T follicular helper cell (primary cell): ENCODE data around the gene CLCN5.

Experiments used
- DNase-seq: peaks from one replicate; pipeline ENCODE4 v3.0.0-alpha.2; 2020; ENCODE audit warnings: low read depth

The CLCN5 gene

GRCh38 chrX:49932791-49933190 is 10.4 kb downstream of the CLCN5 start:
- no peak for DNase-seq

- DNase-seq, result no peak
Observed at GRCh38 chrX:49934148-49934547, 11.8 kb downstream of the CLCN5 start.

GRCh38 chrX:49934729-49935128 is 12.3 kb downstream of the CLCN5 start:
- no peak for DNase-seq

- no peak for DNase-seq
Observed at GRCh38 chrX:49947781-49948180, 25.4 kb downstream of the CLCN5 start.

- no peak for DNase-seq
Observed at GRCh38 chrX:49949961-49950360, 27.6 kb downstream of the CLCN5 start.

GRCh38 chrX:49951524-49952193 is 29.3 kb downstream of the CLCN5 start:
- DNase-seq, result no peak

- DNase-seq, result no peak
Observed at GRCh38 chrX:49956313-49956712, 33.9 kb downstream of the CLCN5 start.

- no peak for DNase-seq
Observed at GRCh38 chrX:49958727-49959485, 36.5 kb downstream of the CLCN5 start.

- no peak for DNase-seq
Observed at GRCh38 chrX:49959602-49960001, 37.2 kb downstream of the CLCN5 start.

GRCh38 chrX:49960061-49960460 is 37.7 kb downstream of the CLCN5 start:
- no peak for DNase-seq

GRCh38 chrX:49970674-49971073 is 48.3 kb downstream of the CLCN5 start:
- DNase-seq, result no peak

- DNase-seq, result no peak
Observed at GRCh38 chrX:49972328-49972860, 50.0 kb downstream of the CLCN5 start.

- no peak for DNase-seq
Observed at GRCh38 chrX:49976682-49977197, 54.3 kb downstream of the CLCN5 start.

- DNase-seq, result no peak
Observed at GRCh38 chrX:49977319-49978090, 55.1 kb downstream of the CLCN5 start.

GRCh38 chrX:49978176-49978575 is 55.8 kb downstream of the CLCN5 start:
- no peak for DNase-seq

GRCh38 chrX:49986058-49986457 is 63.7 kb downstream of the CLCN5 start:
- DNase-seq, result no peak

GRCh38 chrX:49987651-49988050 is 65.3 kb downstream of the CLCN5 start:
- DNase-seq, result no peak

- DNase-seq, result no peak
Observed at GRCh38 chrX:49988143-49988542, 65.7 kb downstream of the CLCN5 start.

- DNase-seq, result no peak
Observed at GRCh38 chrX:49991758-49992157, 69.4 kb downstream of the CLCN5 start.

GRCh38 chrX:49992853-49993252 is 70.5 kb downstream of the CLCN5 start:
- DNase-seq, result no peak

- DNase-seq, result no peak
Observed at GRCh38 chrX:49993661-49994060, 71.3 kb downstream of the CLCN5 start.

- DNase-seq, result no peak
Observed at GRCh38 chrX:49995107-49995731, 72.8 kb downstream of the CLCN5 start.
